GM21360 (cell line): ENCODE results near the gene RXRB.
A peak's percentile ranks its signal among the peaks of the same experiment; 100 is the strongest.
"Not testable (repeated sequence)": the region's sequence is repeated elsewhere in the genome, so short reads cannot be mapped to it uniquely, and the experiment has no call there.

Source experiments
- ATAC-seq: cut with Tn5 transposase; IDR thresholded peaks from one replicate; pipeline ENCODE4 v1.9.1; 2021; ENCODE audit warnings: mild to moderate bottlenecking, moderate library complexity; ENCODE audit not compliant: unreplicated experiment

The RXRB gene

DNA sequence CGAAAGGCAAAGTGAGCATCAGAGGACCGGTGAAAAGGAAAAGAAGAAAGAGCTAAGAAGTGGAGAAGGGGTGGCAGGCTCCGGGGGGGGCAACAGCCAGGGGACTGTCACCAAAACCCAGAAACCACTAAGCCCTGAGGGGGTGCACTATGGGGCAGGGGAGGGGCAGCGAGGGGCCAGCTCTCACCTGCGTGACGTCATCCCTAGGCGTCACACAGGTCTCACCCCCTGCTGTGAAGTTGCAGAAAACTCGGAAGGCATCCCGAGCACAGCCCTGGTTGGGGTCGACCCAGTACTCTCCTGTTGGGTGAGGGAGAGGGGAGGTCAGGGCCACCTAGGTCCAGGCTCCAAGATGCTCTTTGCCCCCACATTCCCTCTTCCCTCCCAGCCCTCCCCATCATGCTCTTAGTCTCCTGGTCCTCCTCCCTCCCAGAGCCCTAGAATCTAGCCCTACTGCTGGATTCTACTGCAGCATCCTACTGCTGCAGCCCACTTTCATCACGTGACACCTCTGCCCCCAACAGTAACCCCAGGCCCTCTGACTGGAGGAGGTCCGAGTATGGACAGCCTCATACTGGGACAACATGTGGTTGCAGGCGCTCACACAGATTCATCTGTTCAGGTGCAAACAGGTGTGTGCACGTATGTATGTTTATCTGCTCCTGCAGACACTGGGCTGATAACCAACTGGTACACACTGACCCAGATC lies 35.6 kb downstream of the RXRB start:
- ATAC-seq: no peak

DNA sequence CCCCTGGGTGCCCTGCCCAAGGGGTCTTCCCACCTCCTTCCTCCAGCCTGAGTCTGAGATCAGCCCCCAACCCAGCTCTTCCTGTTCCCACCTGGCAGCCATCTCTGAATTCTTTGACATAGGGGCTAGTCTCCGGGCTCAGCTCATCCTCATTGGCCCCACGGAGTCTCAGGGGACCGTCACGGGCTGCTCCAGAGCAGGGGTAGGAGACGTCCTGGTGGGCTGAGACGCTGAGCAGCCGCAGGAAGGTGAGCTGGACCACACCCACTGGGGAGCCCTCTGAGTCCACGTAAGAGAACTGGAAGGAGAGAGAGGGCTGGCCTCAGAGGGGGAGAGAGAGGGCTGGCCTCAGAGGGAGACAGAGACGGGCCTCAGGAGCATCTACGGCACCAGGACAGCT lies 36.3 kb downstream of the RXRB start:
- no peak for ATAC-seq

DNA sequence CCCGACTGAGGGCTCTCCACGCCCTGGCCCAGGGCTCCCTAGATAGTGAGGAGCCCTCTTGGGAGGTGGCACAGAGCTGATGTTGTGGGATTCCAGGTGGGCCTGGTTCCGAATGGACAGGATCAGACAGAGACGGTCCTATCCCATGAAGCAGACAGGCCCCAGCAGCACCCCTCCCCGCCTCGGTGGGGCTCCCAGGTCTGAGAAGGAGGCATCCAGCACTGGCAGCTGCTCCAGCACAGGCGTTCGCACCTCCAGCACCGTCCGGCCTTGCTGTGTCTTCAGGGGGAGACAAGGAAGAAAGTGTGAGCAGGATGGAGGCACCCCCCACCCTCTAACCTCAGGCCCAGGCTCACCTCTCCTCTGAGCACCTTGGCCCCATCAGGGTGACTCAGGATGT lies 36.9 kb downstream of the RXRB start:
- no peak for ATAC-seq

DNA sequence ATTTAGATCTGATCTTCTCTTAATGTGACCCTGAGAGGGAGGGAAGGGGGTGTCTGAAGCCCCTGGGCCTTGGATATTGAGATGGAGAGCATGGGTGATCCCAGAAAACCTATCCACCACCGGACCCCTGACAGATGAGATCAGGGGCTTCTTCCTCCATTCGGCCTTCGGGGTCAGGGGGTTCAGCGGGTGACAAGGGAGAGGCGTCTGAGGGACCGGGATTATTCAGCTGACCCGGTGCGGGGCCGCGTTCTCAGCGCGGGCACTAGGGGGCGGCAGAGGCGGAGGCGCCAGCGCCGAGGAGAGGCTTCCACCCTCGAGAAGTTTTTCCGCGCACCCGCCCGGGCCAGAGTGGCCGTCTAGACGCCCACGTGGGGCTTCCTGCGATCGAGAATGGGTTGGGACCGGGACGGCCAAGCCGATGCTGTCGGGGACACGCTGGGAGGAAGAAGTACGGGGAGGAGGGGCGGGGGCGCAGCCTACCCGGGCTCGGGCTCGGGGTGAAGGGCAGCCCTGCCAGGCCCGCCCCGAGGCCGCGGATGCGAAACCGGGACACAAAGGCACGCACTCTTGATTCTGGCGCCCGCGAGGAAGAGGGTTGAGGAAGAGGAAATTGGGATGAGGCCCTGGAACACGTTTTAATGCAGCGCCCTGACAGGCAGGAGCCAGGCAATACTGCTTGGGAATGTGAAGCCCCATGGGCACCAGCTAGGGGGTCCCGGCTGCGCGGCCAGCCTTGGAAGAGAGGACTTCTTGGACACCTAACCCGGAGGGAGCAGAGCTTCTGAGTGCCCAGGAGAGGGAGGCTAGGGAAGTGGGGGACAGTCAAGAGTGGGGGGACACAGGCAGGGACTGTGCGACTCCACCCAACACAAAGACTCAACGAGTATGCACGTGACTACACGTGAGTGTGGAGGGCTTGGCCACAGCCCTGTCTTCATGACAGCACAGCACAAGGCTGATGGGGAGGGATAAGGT lies 38.8 kb downstream of the RXRB start:
- peak; percentile 59 for ATAC-seq

DNA sequence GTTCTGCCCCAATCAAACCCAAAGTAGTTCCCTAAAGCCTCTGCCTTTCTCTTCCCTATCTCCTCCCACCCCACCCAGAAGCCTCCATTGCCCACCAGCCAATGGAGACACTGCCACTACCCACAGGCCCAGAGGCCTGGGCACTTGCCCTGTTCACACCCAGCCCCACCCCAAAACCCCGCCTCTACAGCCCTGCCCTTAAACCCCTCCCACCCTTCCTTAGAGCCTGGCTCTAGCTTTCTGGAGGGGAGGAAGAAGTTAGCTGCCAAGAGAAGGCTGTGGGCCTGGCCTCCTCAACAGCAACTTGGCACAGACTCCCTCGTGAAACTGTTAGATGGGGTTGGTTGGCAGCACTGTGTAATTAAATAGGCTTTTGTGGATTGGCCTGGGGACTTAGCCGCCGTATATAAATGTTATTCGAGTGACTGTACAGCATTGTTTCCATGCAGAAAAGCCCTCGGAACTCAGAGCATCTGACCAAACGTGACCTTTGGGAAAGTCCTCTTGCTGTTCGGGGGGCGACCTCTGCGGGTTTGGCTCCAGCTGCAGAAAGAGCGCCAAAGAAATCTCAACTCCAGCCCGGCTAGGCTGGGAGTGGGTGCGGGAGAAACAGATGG lies 39.6 kb downstream of the RXRB start:
- ATAC-seq: no peak

DNA sequence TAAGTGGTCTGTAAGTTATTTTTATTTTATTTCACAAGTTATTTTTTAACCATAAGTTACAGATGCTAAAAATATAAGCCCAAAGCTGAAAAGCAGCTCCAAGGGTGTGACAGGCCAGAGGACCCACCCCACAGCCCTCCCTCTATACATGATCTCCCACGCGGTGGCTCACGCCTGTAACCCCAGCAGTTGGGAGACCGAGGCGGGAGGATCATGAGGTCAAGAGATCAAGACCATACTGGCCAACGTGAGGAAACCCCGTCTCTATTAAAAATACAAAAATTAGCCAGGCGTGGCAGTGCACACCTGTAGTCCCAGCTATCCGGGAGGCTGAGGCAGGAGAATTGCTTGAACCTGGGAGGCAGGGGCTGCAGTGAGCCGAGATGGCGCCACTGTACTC lies 40.4 kb downstream of the RXRB start:
- no peak for ATAC-seq

DNA sequence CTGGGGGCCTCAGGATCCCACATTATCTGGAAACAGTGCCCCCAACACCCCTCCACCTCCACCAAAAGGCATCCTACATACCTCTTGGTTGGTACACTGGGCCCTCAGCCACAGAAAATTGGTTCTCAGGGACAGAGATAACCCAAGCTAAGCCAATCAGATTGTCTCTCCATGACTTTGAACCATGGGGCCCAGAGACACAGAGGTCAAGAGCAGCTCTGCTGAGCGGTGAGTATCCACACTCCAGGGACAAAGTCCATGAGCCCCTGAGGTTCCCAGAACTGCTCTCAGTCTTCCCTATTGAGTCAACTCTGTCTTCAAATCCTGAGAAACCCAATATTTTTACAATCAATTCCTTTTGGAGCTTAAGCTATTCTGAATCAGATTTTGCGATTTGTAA lies 43.5 kb downstream of the RXRB start:
- ATAC-seq: no peak

DNA sequence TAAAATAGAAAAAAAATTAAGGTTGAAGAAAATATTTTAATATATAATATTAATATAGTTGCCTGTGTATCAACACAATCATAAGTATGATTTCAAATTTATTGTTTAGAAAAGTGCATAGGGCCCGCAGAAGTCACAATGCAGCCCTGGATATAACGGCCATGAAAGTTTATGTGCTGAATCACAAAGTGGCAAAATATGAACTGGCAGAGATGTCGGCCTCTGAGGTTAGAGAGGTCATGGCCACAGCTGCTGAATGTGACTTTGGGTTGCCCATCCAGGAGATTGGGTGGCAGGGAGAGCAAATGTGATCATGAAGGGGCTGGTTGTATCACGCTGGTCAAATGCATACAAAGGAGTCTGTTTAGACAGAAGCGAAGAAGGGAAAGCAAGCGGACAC lies 43.9 kb downstream of the RXRB start:
- ATAC-seq: no peak

DNA sequence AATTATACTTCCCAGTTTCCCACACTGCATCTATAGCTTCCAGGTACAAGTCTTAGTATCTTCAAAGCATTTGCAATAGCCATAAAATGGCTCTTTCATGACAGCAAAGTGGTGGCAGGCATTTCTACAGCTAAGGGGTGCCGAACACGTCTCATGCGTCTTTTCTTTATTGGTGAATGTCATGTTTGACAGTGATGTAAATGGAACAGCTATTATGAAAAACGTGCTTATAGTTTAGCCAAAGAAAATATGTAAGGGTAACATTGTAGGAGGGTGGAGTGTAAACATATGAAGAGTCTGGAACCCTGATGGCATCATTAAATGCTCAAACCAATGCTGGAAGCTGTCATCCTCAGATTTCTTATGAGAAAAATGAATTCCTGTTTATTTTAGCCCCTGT lies 46.1 kb downstream of the RXRB start:
- no peak for ATAC-seq

DNA sequence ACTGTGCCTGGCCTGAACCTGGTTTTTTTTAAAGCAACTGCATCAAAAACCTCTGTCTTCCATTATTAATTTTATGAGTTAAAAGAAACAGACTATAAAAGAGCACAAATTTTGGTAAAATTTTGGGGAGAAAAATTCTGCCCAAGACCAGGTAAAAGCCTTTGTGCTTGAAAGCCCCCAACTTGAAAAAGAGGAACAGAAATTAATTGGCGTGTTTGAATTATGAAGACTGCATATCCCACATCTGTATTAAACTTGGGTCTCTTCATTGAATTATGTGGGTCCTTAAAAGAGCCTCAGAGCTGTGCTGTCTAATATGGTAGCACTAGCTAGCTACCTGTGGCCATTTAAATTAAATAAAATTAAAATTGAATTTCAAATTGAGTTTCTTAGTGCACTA lies 49.4 kb downstream of the RXRB start:
- ATAC-seq: no peak

DNA sequence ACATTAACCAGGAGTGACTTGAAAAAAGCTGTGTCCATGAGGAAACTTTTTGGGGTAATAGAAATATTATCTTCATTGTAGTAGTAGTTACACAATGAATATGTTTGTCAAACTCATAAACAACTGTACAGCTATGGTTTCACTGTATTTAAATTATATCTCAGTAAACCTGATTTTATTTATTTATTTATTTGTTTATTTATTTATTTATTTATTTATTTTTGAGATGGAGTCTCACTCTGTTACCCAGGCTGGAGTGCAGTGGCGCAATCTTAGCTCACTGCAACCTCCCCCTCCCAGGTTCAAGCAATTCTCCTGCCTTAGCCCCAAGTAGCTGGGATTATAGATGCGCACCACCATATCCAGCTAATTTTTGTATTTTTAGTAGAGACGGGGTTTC lies 49.9 kb downstream of the RXRB start:
- not testable (repeated sequence) for ATAC-seq

DNA sequence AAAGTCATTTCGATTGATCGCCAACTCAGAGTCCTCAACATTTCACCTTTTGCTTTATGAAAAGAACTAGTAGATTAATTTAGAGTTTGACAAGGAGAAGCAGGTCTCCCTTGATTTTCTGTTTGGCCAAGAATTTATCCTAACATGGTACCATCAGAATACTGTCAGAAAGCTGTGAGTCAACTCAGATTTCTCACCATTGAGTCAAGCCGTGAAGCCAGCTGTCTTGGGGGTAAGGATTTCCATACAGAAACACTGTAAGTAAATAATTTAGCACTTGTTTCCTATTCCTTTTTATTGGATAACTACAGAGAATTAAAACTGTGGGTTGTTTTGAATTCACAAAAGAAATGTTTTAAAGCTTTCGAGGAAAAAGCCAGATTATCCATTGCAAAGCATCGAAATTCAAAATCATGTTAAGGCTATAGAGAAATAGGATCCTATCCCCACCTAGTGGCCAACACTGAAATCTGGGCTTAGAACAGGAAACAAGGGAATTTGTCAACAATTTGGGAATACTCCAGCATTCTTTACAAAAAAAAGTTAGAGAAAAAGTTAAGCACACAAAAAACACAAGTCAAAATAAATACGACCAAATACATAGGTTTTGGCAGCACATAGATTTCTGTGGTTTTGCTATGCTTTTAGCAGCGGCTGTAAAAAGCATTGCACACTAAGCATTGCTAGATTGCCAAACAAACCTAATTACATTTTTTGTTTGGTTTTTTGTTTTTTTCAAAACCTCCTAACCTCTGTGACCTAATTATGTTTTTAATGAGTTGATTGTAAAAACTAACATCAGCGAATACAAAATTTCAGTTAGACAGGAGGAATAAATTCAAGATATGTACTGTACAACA lies 52.4 kb downstream of the RXRB start:
- ATAC-seq: no peak

DNA sequence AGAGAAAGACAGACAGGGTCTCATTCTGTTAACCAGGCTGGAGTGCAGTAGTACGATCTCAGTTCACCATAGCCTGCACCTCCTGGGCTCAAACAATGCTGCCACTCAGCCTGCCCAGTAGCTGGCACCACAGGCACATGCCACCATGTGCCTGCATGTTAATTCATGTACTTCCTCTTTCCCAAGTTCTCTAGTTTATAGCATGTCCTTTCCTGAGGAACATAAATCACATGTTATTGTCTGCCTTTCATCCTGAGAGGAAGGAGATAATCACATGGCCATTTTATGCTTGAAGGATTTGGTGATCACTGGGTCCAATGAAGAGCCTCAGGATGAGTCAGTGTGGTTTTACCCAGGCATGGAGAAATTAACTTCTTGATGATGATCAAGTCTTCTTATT lies 56.1 kb downstream of the RXRB start:
- no peak for ATAC-seq
